ENCODE results near the gene ZBTB7C.

ZBTB7C gene

GRCh38 chr18:48417985-48418384, 8.8 kb upstream of the ZBTB7C start:
- no peak for DNase-seq

GRCh38 chr18:48413342-48413741, 4.2 kb upstream of the ZBTB7C start:
- no peak for DNase-seq

- peak; percentile 14 for DNase-seq
Measured at GRCh38 chr18:48412339-48412929, 3.3 kb upstream of the ZBTB7C start.

GRCh38 chr18:48410095-48410920, 1.1 kb upstream of the ZBTB7C start:
- peak; percentile 72 for DNase-seq

GRCh38 chr18:48409591-48410094, 460 bp upstream of the ZBTB7C start:
- no peak for DNase-seq

- no peak for DNase-seq
Measured at GRCh38 chr18:48408111-48408726, 964 bp downstream of the ZBTB7C start.

- DNase-seq, result no peak
Measured at GRCh38 chr18:48407358-48407757, 1.8 kb downstream of the ZBTB7C start.

- no peak for DNase-seq
Measured at GRCh38 chr18:48405978-48406377, 3.2 kb downstream of the ZBTB7C start.

- no peak for DNase-seq
Measured at GRCh38 chr18:48404716-48405507, 4.3 kb downstream of the ZBTB7C start.

- no peak for DNase-seq
Measured at GRCh38 chr18:48402953-48403352, 6.2 kb downstream of the ZBTB7C start.

- no peak for DNase-seq
Measured at GRCh38 chr18:48399303-48400075, 9.7 kb downstream of the ZBTB7C start.

GRCh38 chr18:48398074-48398473, 11.1 kb downstream of the ZBTB7C start:
- DNase-seq, result no peak

- DNase-seq, result no peak
Measured at GRCh38 chr18:48397021-48397420, 12.2 kb downstream of the ZBTB7C start.

- DNase-seq, result no peak
Measured at GRCh38 chr18:48396561-48396960, 12.6 kb downstream of the ZBTB7C start.

- no peak for DNase-seq
Measured at GRCh38 chr18:48395646-48396045, 13.5 kb downstream of the ZBTB7C start.

- no peak for DNase-seq
Measured at GRCh38 chr18:48394176-48394575, 15.0 kb downstream of the ZBTB7C start.

GRCh38 chr18:48393776-48394175, 15.4 kb downstream of the ZBTB7C start:
- DNase-seq, result no peak

GRCh38 chr18:48393170-48393569, 16.0 kb downstream of the ZBTB7C start:
- DNase-seq, result no peak

GRCh38 chr18:48392268-48392667, 16.9 kb downstream of the ZBTB7C start:
- no peak for DNase-seq

- no peak for DNase-seq
Measured at GRCh38 chr18:48391868-48392267, 17.3 kb downstream of the ZBTB7C start.

- DNase-seq, result no peak
Measured at GRCh38 chr18:48390641-48391040, 18.5 kb downstream of the ZBTB7C start.

GRCh38 chr18:48388478-48388877, 20.7 kb downstream of the ZBTB7C start:
- DNase-seq, result no peak

Measured in CD4-positive, alpha-beta T cell treated with Interleukin-6 for 4 hours (primary cell).